ENCODE data around the gene ONECUT3.
"Not testable (repeated sequence)": the region's sequence is repeated elsewhere in the genome, so short reads cannot be mapped to it uniquely, and the experiment has no call there.

GRCh38 chr19:1706646-1707045, 46.7 kb upstream of the ONECUT3 start:
- not testable (repeated sequence) for TF ChIP-seq L3MBTL2 (conservative IDR thresholded peaks at IDR 0.05); TARDBP (IDR thresholded peaks at IDR 0.05); BHLHE40 (IDR thresholded peaks at IDR 0.05; ENCODE audit: borderline replicate concordance); SP1 (IDR thresholded peaks at IDR 0.05)

All from HEK293T (cell line).